Body of pancreas (tissue), 4 donors: ENCODE results near the gene TENM3.

Experiments used
- POLR2A ChIP-seq, 3 donors: fragments of 450-650 bp; IDR thresholded peaks; one replicate each; pipeline ENCODE4 v1.6.1; 2016; ENCODE audit warnings: antibody characterized with exemption in 3 of 3, mild to moderate bottlenecking in 2 of 3
- TF ChIP-seq, protein P1 (sequence below), 7 experiments: fragments of 450-650 bp in 4 of 7; fragments of 200-600 bp in 3 of 7; sonication (generic) in 3 of 7; IDR thresholded peaks; one replicate each; pipeline ENCODE4 v1.5.1; 2016 to 2019; ENCODE audit warnings: antibody characterized with exemption in 7 of 7

DNA sequence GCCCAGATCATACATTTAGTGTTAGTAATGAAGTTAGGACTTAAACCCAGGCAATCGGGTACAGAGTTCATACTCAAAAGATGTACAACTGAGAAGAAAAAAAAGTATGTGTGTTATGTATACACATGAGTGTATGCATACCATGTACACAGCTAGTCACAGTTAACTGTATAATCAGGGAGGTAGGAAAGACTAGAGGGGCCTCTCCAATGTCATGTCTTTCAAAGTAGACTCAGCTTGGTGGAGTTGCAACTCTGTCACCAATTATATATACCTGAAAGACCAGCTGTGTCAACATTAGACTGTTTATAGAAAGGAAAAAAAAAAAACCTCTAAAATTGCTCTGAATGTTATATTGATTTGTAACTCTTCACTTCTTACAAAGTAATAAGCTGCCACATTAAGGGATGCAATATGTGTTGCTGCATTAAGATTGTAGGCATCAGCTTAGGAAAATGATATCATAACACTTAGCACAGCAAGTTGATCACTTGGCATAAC is 506.5 kb downstream of the TENM3 start:
- TF ChIP-seq, protein P1, sequence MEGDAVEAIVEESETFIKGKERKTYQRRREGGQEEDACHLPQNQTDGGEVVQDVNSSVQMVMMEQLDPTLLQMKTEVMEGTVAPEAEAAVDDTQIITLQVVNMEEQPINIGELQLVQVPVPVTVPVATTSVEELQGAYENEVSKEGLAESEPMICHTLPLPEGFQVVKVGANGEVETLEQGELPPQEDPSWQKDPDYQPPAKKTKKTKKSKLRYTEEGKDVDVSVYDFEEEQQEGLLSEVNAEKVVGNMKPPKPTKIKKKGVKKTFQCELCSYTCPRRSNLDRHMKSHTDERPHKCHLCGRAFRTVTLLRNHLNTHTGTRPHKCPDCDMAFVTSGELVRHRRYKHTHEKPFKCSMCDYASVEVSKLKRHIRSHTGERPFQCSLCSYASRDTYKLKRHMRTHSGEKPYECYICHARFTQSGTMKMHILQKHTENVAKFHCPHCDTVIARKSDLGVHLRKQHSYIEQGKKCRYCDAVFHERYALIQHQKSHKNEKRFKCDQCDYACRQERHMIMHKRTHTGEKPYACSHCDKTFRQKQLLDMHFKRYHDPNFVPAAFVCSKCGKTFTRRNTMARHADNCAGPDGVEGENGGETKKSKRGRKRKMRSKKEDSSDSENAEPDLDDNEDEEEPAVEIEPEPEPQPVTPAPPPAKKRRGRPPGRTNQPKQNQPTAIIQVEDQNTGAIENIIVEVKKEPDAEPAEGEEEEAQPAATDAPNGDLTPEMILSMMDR (IDR thresholded peaks at IDR 0.05), result no peak
- TF ChIP-seq POLR2A (IDR thresholded peaks at IDR 0.05), result no peak
